ENCODE data around the gene ACADS.

ACADS gene

DNA sequence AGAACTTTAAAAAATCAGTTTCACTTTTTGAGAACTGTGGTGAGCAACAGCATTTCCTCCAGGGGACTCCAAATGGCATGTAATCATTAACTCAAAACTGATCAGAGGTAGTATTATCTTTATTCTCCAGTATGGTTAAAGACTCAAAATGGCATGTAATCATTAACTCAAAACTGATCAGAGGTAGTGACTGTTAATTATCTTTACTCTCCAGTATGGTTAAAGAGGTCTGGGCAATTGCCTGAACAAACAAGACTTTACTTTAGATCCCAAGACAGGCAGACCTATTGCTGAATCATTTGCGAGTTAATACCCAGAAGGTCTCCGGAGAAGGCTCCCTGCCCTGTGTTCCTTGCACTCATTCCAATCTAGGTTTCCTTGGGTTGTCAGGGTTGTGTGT lies 6.6 kb upstream of the ACADS start:
- in situ Hi-C loops (cut with MboI; ENCODE audit: low sequenced_read_pairs, unreplicated experiment), result loop anchor here (10.0 kb wide), 1 partner anchor 124 kb away; no protein-coding TSS in a partner anchor
- no peak for DNase-seq (ENCODE audit: low spot score)
- TF ChIP-seq, protein P1, sequence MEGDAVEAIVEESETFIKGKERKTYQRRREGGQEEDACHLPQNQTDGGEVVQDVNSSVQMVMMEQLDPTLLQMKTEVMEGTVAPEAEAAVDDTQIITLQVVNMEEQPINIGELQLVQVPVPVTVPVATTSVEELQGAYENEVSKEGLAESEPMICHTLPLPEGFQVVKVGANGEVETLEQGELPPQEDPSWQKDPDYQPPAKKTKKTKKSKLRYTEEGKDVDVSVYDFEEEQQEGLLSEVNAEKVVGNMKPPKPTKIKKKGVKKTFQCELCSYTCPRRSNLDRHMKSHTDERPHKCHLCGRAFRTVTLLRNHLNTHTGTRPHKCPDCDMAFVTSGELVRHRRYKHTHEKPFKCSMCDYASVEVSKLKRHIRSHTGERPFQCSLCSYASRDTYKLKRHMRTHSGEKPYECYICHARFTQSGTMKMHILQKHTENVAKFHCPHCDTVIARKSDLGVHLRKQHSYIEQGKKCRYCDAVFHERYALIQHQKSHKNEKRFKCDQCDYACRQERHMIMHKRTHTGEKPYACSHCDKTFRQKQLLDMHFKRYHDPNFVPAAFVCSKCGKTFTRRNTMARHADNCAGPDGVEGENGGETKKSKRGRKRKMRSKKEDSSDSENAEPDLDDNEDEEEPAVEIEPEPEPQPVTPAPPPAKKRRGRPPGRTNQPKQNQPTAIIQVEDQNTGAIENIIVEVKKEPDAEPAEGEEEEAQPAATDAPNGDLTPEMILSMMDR (IDR thresholded peaks at IDR 0.05; ENCODE audit: borderline replicate concordance, control extremely low read depth, extremely low read depth, insufficient read depth, missing control alignments), result no peak

GRCh38 chr12:120719496-120720233 lies 6.0 kb upstream of the ACADS start:
- TF ChIP-seq, protein P1 (IDR thresholded peaks at IDR 0.05; ENCODE audit: borderline replicate concordance, control extremely low read depth, extremely low read depth, insufficient read depth, missing control alignments), result no peak
- in situ Hi-C loops (cut with MboI; ENCODE audit: low sequenced_read_pairs, unreplicated experiment), result loop anchor here (10.0 kb wide), 1 partner anchor 125 kb away; no protein-coding TSS in a partner anchor
- DNase-seq (ENCODE audit: low spot score), result no peak

DNA sequence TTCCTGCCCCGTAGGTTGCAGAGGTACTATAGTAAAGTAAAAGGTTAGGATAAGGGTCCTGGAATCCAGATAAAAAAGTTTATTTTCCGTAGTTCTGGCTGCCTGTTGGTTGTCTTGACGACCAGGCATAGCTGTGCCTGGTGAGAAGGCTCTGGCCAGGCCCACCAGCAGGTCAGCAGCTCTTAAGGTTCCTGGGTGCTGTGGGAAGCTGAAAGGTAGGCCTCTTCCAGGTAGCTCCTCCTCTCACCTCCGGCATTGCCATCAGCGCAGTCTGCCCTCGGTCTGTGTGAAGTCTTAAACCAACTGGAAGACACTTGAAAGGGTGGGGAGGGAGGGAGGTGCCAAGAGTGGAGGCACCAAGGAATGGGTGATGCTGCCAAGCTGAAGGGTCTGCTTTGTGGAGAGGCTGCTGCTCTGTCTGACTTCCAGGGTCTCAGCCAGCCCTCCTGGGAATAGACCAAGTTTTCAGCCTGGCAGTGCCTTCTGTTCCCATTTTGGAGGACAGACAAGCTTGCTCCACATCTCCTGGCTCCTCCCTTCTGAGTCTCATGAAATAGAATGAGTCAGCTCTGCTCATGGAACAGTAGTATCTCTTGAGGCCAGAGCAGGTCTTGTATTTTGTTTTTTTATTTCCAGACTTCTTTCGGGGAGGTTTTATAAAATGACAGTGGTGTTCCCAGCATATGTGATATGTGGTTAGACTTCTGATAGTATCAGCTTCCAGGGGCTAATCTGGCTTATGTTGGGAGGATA lies 5.2 kb upstream of the ACADS start:
- DNase-seq (ENCODE audit: low spot score), result no peak
- in situ Hi-C loops (cut with MboI; ENCODE audit: low sequenced_read_pairs, unreplicated experiment), result no loop called here
- TF ChIP-seq, protein P1 (IDR thresholded peaks at IDR 0.05; ENCODE audit: borderline replicate concordance, control extremely low read depth, extremely low read depth, insufficient read depth, missing control alignments), result no peak

DNA sequence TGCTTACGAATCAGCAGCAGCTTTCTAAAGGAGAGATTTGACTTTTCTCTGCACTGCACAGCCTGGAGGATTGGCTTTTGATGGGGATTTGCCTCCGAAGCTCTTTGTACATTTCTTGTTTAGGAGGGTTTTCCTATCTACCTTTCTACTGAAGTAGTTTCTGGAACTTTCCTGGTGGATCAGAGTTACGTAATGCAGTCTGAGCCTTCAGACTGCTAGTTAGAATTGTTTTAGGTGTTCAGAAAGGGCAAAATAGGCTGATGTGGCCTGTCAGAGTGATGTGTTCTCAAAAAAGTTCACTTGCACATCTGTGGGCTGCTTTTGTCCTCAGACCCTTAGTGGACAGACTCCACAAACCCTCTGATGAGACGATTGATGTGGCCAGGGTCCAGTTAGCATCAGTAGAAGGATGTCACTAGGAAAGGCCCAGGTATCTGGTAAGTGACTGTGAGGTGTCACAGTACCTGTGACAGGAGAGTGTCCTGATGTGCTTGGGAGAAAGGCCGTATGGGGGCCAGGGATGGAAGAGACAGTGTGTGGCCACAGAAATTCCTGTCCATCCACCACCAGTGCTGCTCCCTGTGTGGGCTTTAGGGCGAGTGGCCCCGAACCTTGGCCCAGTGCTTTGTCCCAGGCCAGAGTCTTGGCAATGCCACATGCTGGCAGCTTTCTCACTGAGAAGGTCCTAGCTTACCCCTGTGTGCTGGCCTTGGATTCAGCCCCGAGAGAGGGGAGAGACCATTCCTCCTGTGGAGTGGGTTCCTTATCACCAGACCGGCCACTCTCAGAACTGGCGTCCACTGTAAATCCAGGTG lies 4.4 kb upstream of the ACADS start:
- no peak for DNase-seq (ENCODE audit: low spot score)
- TF ChIP-seq, protein P1 (IDR thresholded peaks at IDR 0.05; ENCODE audit: borderline replicate concordance, control extremely low read depth, extremely low read depth, insufficient read depth, missing control alignments), result no peak

GRCh38 chr12:120721866-120722265 lies 3.8 kb upstream of the ACADS start:
- DNase-seq (ENCODE audit: low spot score), result no peak
- TF ChIP-seq, protein P1 (IDR thresholded peaks at IDR 0.05; ENCODE audit: borderline replicate concordance, control extremely low read depth, extremely low read depth, insufficient read depth, missing control alignments), result no peak
- in situ Hi-C loops (cut with MboI; ENCODE audit: low sequenced_read_pairs, unreplicated experiment), result no loop called here

More for the DNA sequence above, 4.4 kb upstream of the ACADS start:
- in situ Hi-C loops (cut with MboI; ENCODE audit: low sequenced_read_pairs, unreplicated experiment), result no loop called here

DNA sequence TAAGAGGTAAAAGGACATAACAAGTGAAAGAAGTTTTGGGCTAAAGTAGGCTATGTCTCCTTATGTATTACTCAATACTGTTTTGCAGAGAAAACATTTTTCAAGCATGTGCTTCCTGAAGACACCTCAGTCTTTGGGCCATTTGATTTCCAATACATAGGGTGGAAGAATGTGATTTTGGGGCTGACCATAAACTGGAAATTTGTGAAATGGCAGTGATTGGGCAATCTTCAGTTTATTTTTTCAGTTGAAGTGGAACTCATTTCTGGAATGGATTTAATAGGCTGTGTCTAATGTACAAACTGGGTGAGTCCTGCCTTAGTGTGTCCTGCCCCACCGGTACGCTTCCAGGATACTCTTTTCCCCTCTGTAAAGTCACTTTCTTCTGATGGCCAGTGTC lies 2.8 kb upstream of the ACADS start:
- in situ Hi-C loops (cut with MboI; ENCODE audit: low sequenced_read_pairs, unreplicated experiment), result no loop called here
- TF ChIP-seq, protein P1 (IDR thresholded peaks at IDR 0.05; ENCODE audit: borderline replicate concordance, control extremely low read depth, extremely low read depth, insufficient read depth, missing control alignments), result no peak
- DNase-seq (ENCODE audit: low spot score), result no peak

Measured in GM13976 (cell line).